ENCODE measurements around the gene ZNF804A.

ZNF804A gene

DNA sequence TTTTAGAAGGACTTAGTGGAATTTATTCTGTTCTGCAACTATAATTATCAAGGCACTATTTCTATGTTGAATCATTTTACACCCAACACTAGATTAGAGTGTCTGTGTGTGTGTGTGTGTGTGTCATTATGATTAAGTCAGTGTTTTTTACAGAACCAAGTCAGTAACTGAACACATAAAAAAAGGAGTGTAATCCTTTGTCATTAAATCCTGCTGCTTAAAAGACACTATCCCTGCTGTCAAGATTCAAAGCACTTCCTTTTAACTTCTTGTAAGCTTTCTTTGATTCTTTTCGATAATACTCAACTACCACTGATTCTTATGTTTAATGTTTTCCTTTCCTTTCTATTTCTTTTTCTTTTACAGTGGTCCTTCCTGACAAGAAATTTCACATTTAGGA lies 306.7 kb downstream of the ZNF804A start:
- TF ChIP-seq, protein P1, sequence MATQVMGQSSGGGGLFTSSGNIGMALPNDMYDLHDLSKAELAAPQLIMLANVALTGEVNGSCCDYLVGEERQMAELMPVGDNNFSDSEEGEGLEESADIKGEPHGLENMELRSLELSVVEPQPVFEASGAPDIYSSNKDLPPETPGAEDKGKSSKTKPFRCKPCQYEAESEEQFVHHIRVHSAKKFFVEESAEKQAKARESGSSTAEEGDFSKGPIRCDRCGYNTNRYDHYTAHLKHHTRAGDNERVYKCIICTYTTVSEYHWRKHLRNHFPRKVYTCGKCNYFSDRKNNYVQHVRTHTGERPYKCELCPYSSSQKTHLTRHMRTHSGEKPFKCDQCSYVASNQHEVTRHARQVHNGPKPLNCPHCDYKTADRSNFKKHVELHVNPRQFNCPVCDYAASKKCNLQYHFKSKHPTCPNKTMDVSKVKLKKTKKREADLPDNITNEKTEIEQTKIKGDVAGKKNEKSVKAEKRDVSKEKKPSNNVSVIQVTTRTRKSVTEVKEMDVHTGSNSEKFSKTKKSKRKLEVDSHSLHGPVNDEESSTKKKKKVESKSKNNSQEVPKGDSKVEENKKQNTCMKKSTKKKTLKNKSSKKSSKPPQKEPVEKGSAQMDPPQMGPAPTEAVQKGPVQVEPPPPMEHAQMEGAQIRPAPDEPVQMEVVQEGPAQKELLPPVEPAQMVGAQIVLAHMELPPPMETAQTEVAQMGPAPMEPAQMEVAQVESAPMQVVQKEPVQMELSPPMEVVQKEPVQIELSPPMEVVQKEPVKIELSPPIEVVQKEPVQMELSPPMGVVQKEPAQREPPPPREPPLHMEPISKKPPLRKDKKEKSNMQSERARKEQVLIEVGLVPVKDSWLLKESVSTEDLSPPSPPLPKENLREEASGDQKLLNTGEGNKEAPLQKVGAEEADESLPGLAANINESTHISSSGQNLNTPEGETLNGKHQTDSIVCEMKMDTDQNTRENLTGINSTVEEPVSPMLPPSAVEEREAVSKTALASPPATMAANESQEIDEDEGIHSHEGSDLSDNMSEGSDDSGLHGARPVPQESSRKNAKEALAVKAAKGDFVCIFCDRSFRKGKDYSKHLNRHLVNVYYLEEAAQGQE (IDR thresholded peaks at IDR 0.05; ENCODE audit: insufficient read depth in 1 of 2, low read depth in 2 of 2, low read length in 2 of 2), result no peak
- TF ChIP-seq POLR2AphosphoS5 (IDR thresholded peaks at IDR 0.05; ENCODE audit: low read depth, low read length), result no peak
- no peak for TF ChIP-seq TAF1 (IDR thresholded peaks at IDR 0.05; ENCODE audit: borderline replicate concordance, insufficient read depth, low read length)
- TF ChIP-seq FOXP2 (optimal IDR thresholded peaks at IDR 0.05; ENCODE audit: borderline replicate concordance, extremely low read depth, extremely low read length, insufficient read depth), result no peak
- TF ChIP-seq SIN3A (IDR thresholded peaks at IDR 0.05; ENCODE audit: borderline replicate concordance, insufficient read depth, low read length), result no peak

DNA sequence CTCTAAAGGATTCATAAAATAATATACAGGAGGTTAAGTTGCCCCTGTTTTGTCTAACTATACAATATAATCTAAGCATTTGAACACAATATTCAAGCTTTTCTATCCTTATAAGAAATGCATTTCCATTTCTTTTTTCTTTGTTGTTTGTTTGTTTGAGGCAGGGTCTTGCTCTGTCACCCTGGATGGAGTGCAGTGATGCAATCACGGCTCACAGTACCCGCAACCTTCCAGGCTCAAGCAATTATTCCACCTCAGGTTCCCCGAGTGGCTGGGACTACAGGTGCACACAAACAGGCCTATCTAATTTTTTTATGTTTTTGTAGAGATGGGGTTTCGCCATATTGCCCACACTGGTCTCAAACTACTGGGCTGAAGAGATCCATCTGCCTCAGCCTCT lies 307.8 kb downstream of the ZNF804A start:
- TF ChIP-seq, protein P1 (IDR thresholded peaks at IDR 0.05; ENCODE audit: insufficient read depth in 1 of 2, low read depth in 2 of 2, low read length in 2 of 2), result no peak
- TF ChIP-seq SIN3A (IDR thresholded peaks at IDR 0.05; ENCODE audit: borderline replicate concordance, insufficient read depth, low read length) (no peak), TAF1 (IDR thresholded peaks at IDR 0.05; ENCODE audit: borderline replicate concordance, insufficient read depth, low read length) (no peak), POLR2AphosphoS5 (IDR thresholded peaks at IDR 0.05; ENCODE audit: low read depth, low read length) (no peak), FOXP2 (optimal IDR thresholded peaks at IDR 0.05; ENCODE audit: borderline replicate concordance, extremely low read depth, extremely low read length, insufficient read depth) (no peak)

DNA sequence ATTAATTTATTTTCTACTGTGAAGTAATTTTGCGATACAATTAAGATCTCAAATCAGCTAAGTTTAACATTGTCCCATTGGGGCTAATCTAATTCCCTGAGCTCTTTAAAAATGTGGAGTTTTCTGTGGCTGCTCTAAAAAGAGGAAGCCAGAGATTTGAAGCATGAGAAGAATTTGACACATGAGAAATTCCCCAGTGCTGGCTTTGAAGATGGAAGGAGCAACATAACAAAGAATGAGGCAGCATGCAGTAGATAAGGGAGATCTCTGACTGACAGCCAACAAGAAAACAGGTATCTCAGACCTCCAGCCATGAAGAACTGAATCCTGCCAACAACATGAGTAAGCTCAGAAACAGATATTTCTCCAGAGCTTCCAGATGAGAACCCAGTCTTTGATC lies 308.4 kb downstream of the ZNF804A start:
- no peak for TF ChIP-seq FOXP2 (optimal IDR thresholded peaks at IDR 0.05; ENCODE audit: borderline replicate concordance, extremely low read depth, extremely low read length, insufficient read depth)
- no peak for TF ChIP-seq POLR2AphosphoS5 (IDR thresholded peaks at IDR 0.05; ENCODE audit: low read depth, low read length)
- TF ChIP-seq, protein P1 (IDR thresholded peaks at IDR 0.05; ENCODE audit: insufficient read depth in 1 of 2, low read depth in 2 of 2, low read length in 2 of 2), result no peak
- no peak for TF ChIP-seq TAF1 (IDR thresholded peaks at IDR 0.05; ENCODE audit: borderline replicate concordance, insufficient read depth, low read length)
- no peak for TF ChIP-seq SIN3A (IDR thresholded peaks at IDR 0.05; ENCODE audit: borderline replicate concordance, insufficient read depth, low read length)

DNA sequence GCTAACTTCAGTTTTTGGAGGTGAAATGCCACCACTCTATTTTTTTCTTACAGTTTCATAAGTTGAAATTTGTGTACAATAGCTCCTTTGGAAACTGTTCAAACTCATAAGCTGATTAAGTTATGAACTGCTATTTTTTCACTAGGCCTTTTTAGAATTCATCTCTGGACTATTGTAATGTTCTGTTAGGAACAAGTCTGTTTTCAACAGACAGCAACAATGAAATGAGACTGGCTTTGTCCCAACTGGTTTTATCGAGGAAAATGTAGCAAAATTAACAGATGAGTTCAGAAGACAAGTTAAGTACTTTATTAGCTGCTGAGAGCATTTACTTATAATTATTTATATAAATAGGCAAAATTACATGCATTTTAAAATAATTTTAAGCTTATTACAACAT lies 310.6 kb downstream of the ZNF804A start:
- TF ChIP-seq, protein P1 (IDR thresholded peaks at IDR 0.05; ENCODE audit: insufficient read depth in 1 of 2, low read depth in 2 of 2, low read length in 2 of 2), result no peak
- TF ChIP-seq SIN3A (IDR thresholded peaks at IDR 0.05; ENCODE audit: borderline replicate concordance, insufficient read depth, low read length), result no peak
- TF ChIP-seq FOXP2 (optimal IDR thresholded peaks at IDR 0.05; ENCODE audit: borderline replicate concordance, extremely low read depth, extremely low read length, insufficient read depth), result no peak
- TF ChIP-seq TAF1 (IDR thresholded peaks at IDR 0.05; ENCODE audit: borderline replicate concordance, insufficient read depth, low read length), result no peak
- TF ChIP-seq POLR2AphosphoS5 (IDR thresholded peaks at IDR 0.05; ENCODE audit: low read depth, low read length), result no peak

DNA sequence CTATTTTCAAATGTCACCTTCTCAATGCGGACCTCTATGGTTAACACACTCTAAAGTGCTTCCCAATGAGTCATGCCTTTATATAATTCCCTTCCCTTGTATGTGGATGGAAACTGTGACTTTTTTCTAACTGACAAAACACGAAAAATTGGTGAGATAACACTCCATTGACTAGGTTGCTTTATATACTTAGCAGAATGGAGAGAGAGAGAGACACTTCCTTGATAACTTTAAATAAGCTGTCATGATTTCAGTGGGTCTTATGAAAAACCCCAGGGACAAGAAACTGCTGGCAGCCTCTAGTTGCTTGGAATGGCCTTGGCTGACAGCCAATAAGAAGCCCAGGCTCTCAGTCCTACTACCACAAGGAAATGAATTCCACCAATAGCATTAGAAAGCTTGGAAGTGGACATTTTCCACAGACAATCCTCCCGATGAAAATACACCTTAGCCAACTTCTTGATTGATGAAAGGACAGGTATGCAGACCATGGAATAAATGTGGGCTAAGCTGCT lies 322.2 kb downstream of the ZNF804A start:
- TF ChIP-seq TAF1 (IDR thresholded peaks at IDR 0.05; ENCODE audit: borderline replicate concordance, insufficient read depth, low read length) (no peak), POLR2AphosphoS5 (IDR thresholded peaks at IDR 0.05; ENCODE audit: low read depth, low read length) (no peak), SIN3A (IDR thresholded peaks at IDR 0.05; ENCODE audit: borderline replicate concordance, insufficient read depth, low read length) (no peak), FOXP2 (optimal IDR thresholded peaks at IDR 0.05; ENCODE audit: borderline replicate concordance, extremely low read depth, extremely low read length, insufficient read depth) (no peak)
- TF ChIP-seq, protein P1 (IDR thresholded peaks at IDR 0.05; ENCODE audit: insufficient read depth in 1 of 2, low read depth in 2 of 2, low read length in 2 of 2), result no peak

Measured in PFSK-1 (cell line).